Cardiac muscle cell (in vitro differentiated cells and primary cell): ENCODE measurements around the gene ABHD4. TPM values are rescaled to one million over a fixed set of nuclear protein-coding genes. Genes with fewer than 3 reads are reported as not detected.
"Not testable (repeated sequence)": the region's sequence is repeated elsewhere in the genome, so short reads cannot be mapped to it uniquely, and the experiment has no call there.

Experiments used
- DNase-seq, 2 donors: peaks; one replicate each; pipeline versions ENCODE4 v3.0.0 to v3.0.0-alpha.2; 2010 to 2017; ENCODE audit warnings: low read depth in 1 of 2, low spot score in 1 of 2
- H3K27ac ChIP-seq: fragments of 200-600 bp; sonication (generic); 2 replicates; pipeline ENCODE4 v1.5.1; 2016
- H3K27me3 ChIP-seq: fragments of 200-600 bp; sonication (generic); 2 replicates; pipeline ENCODE4 v1.6.0; 2016; ENCODE audit warnings: control low read depth
- H3K36me3 ChIP-seq: fragments of 200-600 bp; sonication (generic); 2 replicates; pipeline ENCODE4 v1.5.1; 2016; ENCODE audit warnings: control low read depth
- H3K4me1 ChIP-seq: fragments of 200-600 bp; sonication (generic); 2 replicates; pipeline ENCODE4 v1.8.1; 2017; ENCODE audit warnings: low read depth, mild to moderate bottlenecking, mixed run types
- H3K4me3 ChIP-seq: fragments of 200-600 bp; sonication (generic); 2 replicates; pipeline ENCODE4 v1.5.1; 2016; ENCODE audit warnings: mild to moderate bottlenecking
- H3K9me3 ChIP-seq: fragments of 200-600 bp; sonication (generic); 2 replicates; pipeline ENCODE4 v1.5.1; 2017; ENCODE audit warnings: low read depth, mild to moderate bottlenecking, control low read depth
- polyA plus RNA-seq: library from polyadenylated mRNA; unstranded; fragments of >200 nt; fragmentation: Nextera tagmentation; extraction: Ambion mirVana; gene quantifications from 2 replicates; pipeline ENCODE4 v1.2.1, GENCODE V29; 2016
- total RNA-seq: library from RNA; depleted of rRNA; stranded (reverse); fragments of >200 nt; gene quantifications from 2 replicates; pipeline ENCODE4 v1.2.3, GENCODE V29; 2016
- TF ChIP-seq, protein P1 (sequence below): IDR thresholded peaks from 2 replicates; pipeline ENCODE4 v1.5.1; 2012; ENCODE audit warnings: low read depth, mild to moderate bottlenecking, low read length

ABHD4 gene
- total and polyA plus RNA-seq, 2 experiments from 2014 or later, result 33.4 to 43.5 TPM

DNA sequence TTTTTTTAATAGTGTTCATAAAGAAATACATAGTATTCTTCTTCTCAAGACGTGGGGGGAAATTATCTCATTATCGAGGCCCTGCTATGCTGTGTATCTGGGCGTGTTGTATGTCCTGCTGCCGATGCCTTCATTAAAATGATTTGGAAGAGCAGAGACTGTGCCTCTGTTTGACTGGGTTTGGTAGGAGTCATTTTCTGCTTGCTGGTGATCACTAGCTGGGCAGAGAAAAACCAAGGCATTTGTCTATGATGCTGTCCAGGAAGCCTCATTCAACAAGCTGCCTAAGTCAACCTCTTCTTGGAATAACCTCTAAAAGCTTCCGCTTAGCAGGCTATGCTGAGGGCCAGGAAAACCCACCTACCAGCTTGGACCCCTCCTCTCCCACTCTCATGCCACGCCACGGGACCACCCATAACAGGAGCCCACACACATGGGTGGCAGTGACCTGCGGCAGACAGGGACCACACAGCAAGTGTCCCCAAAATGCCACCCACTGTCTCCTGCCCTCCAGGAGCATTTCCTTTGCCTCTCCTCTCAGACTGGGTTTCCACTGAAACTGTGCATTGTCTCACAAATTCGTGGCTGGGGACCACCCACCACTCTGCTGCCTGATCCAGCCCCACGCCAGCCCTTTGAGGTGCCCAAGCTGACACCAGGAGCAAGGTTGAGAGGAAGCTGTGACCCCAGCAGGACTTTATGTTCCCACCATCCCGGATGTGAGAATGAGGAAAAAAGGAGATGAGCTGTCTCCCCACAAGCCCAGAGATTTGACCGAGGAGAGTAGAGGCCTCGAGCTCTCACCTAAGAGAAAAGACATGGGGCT, 45.9 kb upstream of the ABHD4 start:
- Histone ChIP-seq H3K4me1 (no peaks in the 10 kb centered on the region), H3K36me3 (no peaks in the 10 kb centered on the region), H3K27me3 (no peaks in the 10 kb centered on the region), H3K9me3 (no peaks in the 10 kb centered on the region), H3K27ac (no peak overlapping the region), H3K4me3 (no peak overlapping the region)
- TF ChIP-seq, protein P1, sequence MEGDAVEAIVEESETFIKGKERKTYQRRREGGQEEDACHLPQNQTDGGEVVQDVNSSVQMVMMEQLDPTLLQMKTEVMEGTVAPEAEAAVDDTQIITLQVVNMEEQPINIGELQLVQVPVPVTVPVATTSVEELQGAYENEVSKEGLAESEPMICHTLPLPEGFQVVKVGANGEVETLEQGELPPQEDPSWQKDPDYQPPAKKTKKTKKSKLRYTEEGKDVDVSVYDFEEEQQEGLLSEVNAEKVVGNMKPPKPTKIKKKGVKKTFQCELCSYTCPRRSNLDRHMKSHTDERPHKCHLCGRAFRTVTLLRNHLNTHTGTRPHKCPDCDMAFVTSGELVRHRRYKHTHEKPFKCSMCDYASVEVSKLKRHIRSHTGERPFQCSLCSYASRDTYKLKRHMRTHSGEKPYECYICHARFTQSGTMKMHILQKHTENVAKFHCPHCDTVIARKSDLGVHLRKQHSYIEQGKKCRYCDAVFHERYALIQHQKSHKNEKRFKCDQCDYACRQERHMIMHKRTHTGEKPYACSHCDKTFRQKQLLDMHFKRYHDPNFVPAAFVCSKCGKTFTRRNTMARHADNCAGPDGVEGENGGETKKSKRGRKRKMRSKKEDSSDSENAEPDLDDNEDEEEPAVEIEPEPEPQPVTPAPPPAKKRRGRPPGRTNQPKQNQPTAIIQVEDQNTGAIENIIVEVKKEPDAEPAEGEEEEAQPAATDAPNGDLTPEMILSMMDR, result no peak
- DNase-seq, result no peak

DNA sequence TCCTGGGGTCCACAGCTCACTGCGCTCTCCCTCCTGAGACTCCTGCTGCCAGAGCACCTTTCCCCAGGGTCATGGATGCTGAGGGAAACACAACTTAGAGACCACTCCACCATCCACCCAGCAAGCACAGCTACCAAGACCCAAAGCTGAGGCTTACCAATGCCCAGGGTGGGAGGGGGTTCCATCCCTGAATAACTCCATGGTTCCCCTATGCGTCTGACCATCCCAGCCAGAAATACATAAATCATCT, 45.3 kb upstream of the ABHD4 start:
- Histone ChIP-seq H3K4me3 (no peak overlapping the region), H3K27ac (no peak overlapping the region), H3K9me3 (no peaks in the 10 kb centered on the region), H3K27me3 (no peaks in the 10 kb centered on the region), H3K4me1 (no peaks in the 10 kb centered on the region), H3K36me3 (no peaks in the 10 kb centered on the region)
- DNase-seq, result no peak
- TF ChIP-seq, protein P1, result no peak

DNA sequence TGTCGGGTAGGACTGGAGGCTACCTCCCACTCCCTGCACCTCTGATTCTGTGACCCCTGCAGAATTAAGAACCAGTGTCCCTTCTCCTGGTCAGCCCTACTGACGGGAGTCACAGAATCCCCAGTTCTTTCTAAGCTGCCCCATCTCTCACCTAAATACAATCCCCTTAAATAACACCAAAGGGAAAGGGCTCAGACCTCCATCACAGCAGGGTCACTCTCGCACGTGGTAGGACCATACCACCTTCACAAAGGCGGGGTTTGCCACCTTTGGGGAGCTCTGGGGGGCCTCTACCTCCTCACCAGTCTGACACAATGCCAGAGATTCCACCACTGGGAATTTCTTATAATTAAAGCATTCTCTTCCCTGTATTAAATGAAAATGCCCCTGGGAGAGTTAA, 44.7 kb upstream of the ABHD4 start:
- no peak overlapping the region for H3K4me3 ChIP-seq
- H3K9me3 ChIP-seq, result no peaks in the 10 kb centered on the region
- H3K27me3 ChIP-seq, result no peaks in the 10 kb centered on the region
- H3K27ac ChIP-seq, result no peak overlapping the region
- DNase-seq, result no peak
- TF ChIP-seq, protein P1, result no peak
- H3K4me1 ChIP-seq, result no peaks in the 10 kb centered on the region
- no peaks in the 10 kb centered on the region for H3K36me3 ChIP-seq

DNA sequence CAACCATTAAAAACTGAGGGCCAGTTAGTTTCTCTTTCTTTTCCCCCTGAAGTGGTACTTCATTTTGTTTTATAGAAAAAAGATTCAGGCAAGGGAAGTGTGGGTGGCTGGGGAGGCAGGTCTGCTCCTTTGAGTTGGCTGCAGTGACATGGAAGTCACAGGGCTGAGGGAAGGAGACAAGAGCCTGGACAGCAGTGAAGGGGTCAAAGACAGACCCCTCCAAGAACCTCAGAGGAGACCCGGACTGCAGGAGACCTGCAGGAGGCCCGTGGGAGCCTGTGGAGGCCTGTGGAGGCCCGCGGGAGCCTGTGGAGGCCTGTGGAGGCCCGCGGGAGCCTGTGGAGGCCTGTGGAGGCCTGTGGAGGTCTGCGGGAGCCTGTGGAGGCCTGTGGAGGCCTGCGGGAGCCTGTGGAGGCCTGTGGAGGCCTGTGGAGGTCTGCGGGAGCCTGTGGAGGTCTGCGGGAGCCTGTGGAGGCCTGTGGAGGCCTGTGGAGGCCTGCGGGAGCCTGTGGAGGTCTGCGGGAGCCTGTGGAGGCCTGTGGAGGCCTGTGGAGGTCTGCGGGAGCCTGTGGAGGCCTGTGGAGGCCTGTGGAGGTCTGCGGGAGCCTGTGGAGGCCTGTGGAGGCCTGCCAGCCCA, 44.1 kb upstream of the ABHD4 start:
- H3K27ac ChIP-seq, H3K36me3 ChIP-seq, H3K9me3 ChIP-seq, H3K4me1 ChIP-seq, DNase-seq, H3K27me3 ChIP-seq, H3K4me3 ChIP-seq: not testable (repeated sequence)

DNA sequence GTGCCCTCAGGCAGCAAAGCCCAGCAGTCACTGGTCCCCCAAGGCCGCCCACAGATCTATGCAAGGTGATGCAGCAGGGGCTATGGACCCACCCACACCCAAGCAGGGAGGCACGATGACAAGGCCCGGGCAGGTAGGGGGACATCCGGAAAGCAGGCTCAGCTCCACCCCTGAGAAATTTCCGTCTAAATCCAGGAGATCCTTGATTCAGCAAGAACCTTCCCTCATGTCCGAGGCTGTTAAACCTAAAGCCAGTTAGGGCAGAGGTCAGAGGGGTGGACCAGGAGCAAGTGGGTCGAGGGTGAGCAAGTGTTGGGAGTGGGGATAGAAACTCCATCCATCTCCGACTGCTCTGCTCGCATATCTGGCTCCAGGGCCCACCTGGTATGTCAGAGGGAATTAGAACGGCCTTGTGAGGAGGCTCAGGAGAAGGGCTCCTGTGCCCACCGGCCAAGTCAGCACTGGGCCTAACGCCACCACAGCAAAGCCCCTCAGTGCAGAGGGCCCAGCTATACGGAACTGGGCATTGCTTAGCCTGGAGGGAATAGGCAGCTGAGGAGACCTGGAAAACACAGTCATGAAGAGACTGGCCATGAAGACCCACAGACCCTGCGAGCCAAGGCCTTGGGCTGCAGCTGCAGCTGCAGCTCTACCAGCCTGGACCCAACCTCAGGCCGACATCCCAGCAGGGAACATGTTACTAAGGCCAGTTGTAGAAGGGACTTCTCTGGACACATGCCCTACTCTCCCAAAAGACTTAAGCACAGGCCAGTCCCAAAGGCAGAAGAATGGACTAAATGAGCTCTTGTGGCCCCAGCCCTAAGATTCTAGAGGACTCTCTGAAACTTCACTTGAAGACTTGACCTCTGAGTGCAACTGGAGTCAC, 43.4 kb upstream of the ABHD4 start:
- no peaks in the 10 kb centered on the region for H3K27me3 ChIP-seq
- H3K9me3 ChIP-seq, result no peaks in the 10 kb centered on the region
- H3K27ac ChIP-seq, result no peak overlapping the region
- H3K36me3 ChIP-seq, result no peaks in the 10 kb centered on the region
- no peaks in the 10 kb centered on the region for H3K4me1 ChIP-seq
- no peak overlapping the region for H3K4me3 ChIP-seq
- DNase-seq, result no peak
- TF ChIP-seq, protein P1, result no peak
